HUES64 (cell line): Measurements from ENCODE around the gene FUOM.
A peak's percentile ranks its signal among the peaks of the same experiment; 100 is the strongest.
"Not testable (repeated sequence)": the region's sequence is repeated elsewhere in the genome, so short reads cannot be mapped to it uniquely, and the experiment has no call there.

Source experiments
- H3K27ac ChIP-seq: 2 replicates; pipeline ENCODE4 v1.7.0; 2013; ENCODE audit warnings: low read depth, low read length, inconsistent platforms
- H3K27me3 ChIP-seq: 2 replicates; pipeline ENCODE4 v1.6.1; 2013; ENCODE audit warnings: mild to moderate bottlenecking, low read length; ENCODE audit not compliant: insufficient read depth
- H3K36me3 ChIP-seq: 2 replicates; pipeline ENCODE4 v1.6.1; 2013; ENCODE audit warnings: mild to moderate bottlenecking, low read length; ENCODE audit not compliant: insufficient read depth
- H3K4me1 ChIP-seq: 2 replicates; pipeline ENCODE4 v1.6.1; 2013; ENCODE audit warnings: mild to moderate bottlenecking, low read length, moderate library complexity; ENCODE audit not compliant: insufficient read depth
- H3K4me3 ChIP-seq: 2 replicates; pipeline ENCODE4 v1.5.1; 2013; ENCODE audit warnings: mild to moderate bottlenecking, low read length, moderate library complexity
- H3K9ac ChIP-seq: 2 replicates; pipeline ENCODE4 v1.6.1; 2013; ENCODE audit warnings: mild to moderate bottlenecking, low read depth, low read length
- H3K9me3 ChIP-seq: 2 replicates; pipeline ENCODE4 v1.6.1; 2013; ENCODE audit warnings: low read depth, low read length; ENCODE audit not compliant: insufficient read depth
- WGBS: fragments of 150-250, 120-280 bp; methylation state at CpG from one replicate; pipeline ENCODE4 v1.1.7; 2013; ENCODE audit warnings: missing lambda C conversion rate; 5-methylcytosine and 5-hydroxymethylcytosine counted together

FUOM gene

DNA sequence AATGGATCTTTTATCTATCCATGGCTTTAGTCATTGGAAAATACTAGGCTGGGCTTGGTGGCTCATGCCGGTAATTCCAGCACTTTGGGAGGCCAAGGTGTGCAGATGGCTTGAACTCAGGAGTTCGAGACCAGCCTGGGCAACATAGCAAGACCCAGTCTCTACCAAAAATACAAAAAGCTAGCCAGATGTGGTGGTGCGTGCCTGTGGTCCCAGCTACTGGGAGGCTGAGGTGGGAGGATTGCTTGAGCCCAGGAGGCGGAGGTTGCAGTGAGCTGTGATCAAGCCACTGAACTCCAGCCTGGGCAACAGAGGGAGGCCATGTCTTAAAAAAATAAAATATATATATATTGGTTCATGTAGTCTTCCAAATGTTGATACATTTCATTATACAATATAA is 29.1 kb upstream of the FUOM start:
- not testable (repeated sequence) for H3K27me3 ChIP-seq, H3K4me3 ChIP-seq, H3K4me1 ChIP-seq, H3K27ac ChIP-seq, H3K9me3 ChIP-seq, H3K9ac ChIP-seq, H3K36me3 ChIP-seq
- 96% methylated on average over 4 of the region's 4 CpGs for WGBS

DNA sequence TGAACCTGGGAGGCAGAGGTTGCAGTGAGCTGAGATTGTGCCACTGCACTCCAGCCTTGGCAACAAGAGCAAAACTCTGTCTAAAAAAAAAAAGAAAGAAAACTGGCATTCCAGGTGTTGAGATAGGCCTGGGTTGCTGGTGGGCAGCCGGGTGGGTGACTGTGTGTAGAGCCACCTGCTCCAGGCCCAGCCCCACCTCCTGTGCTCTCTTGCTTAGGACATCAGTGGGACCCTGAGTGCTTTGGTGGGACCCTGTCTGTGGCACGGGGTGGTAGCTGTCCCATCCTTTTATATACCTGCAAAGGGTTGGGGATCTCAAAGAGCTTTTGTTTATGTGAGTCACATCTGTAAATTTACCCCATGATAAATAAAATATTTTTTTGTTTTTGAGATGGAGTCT is 27.4 kb upstream of the FUOM start:
- WGBS = 93% methylated on average over 2 of the region's 2 CpGs
- H3K27me3 ChIP-seq = peaks cover 2% of the 10 kb centered on the region
- no peak overlapping the region for H3K9ac ChIP-seq
- no peak overlapping the region for H3K27ac ChIP-seq
- no peaks in the 10 kb centered on the region for H3K9me3 ChIP-seq
- no peaks in the 10 kb centered on the region for H3K36me3 ChIP-seq
- H3K4me1 ChIP-seq = no peaks in the 10 kb centered on the region
- H3K4me3 ChIP-seq = no peak overlapping the region

DNA sequence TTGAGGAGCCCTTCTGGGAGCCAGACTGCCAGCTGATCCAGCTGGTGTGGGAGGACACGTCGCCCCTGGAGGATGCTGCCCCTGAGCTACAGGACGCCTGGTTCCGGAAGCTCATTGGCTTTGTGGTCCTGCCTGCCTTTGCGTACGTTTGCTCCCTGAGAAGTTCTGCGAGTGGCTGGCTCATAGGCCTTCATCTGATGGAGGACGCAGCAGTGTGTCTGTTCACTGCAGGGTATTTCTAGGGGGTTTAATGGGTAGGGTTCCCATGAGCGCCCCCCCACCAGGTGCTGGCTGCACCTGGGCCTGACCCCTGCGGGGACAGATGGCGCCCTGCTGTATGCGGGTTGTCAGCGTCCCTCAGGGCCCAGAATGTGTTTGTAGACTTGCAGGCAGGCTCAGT is 26.3 kb upstream of the FUOM start:
- WGBS = 89% methylated on average over 13 of the region's 13 CpGs
- H3K27me3 ChIP-seq = peaks cover 11% of the 10 kb centered on the region
- H3K4me1 ChIP-seq = no peaks in the 10 kb centered on the region
- H3K36me3 ChIP-seq = no peaks in the 10 kb centered on the region
- H3K4me3 ChIP-seq = no peak overlapping the region
- H3K9me3 ChIP-seq = no peaks in the 10 kb centered on the region
- H3K9ac ChIP-seq = no peak overlapping the region
- H3K27ac ChIP-seq = no peak overlapping the region

DNA sequence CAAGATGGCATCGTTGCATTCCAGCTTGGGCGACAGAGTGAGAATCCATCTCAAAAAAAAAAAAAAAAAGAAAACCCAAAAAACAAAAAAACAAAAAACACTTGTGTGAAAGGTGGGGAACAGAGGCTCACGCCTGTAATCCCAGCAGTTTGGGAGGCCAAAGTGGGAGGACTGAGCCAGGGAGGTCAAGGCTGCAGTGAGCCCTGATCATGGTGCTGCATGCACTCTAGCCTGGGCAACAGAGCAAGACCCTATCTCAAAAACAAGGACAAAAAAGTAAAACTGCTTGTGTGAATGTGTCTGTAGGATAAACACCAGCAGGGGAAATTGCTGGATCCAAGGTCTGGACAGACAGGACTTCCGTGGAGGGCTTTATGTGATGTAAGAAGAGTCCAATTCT is 25.7 kb upstream of the FUOM start:
- Histone ChIP-seq H3K4me1 (no peaks in the 10 kb centered on the region), H3K27ac (no peak overlapping the region)
- 88% methylated on average over 3 of the region's 4 CpGs for WGBS

DNA sequence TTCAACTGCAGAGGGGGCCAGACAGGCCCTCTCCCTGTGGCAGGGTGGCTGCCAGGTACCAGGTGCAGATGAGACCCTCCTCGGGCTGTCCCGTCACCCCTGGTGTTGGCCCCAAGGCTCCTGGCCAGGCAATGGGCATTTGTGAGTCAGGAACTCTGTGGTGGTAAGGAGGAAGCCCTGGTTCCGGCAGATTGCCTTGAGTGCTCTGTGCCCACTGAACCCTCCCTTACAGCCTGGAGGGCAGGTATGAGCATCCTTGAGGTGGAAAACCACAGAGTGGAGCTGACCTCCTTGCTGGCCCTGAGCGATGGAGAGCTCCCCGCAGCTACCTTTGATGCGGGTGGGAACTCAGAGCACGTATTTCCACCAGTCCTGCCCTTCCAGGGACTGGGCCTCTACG is 23.2 kb upstream of the FUOM start:
- no peaks in the 10 kb centered on the region for H3K36me3 ChIP-seq
- no peak overlapping the region for H3K27ac ChIP-seq
- H3K4me3 ChIP-seq = no peak overlapping the region
- H3K9me3 ChIP-seq = no peaks in the 10 kb centered on the region
- no peak overlapping the region for H3K9ac ChIP-seq
- H3K27me3 ChIP-seq = peaks cover 39% of the 10 kb centered on the region
- WGBS = 94% methylated on average over 8 of the region's 8 CpGs
- H3K4me1 ChIP-seq = no peaks in the 10 kb centered on the region

More for the DNA sequence above, 25.7 kb upstream of the FUOM start:
- peaks cover 14% of the 10 kb centered on the region for H3K27me3 ChIP-seq
- H3K9me3 ChIP-seq = no peaks in the 10 kb centered on the region
- no peak overlapping the region for H3K9ac ChIP-seq
- H3K4me3 ChIP-seq = no peak overlapping the region
- no peaks in the 10 kb centered on the region for H3K36me3 ChIP-seq

DNA sequence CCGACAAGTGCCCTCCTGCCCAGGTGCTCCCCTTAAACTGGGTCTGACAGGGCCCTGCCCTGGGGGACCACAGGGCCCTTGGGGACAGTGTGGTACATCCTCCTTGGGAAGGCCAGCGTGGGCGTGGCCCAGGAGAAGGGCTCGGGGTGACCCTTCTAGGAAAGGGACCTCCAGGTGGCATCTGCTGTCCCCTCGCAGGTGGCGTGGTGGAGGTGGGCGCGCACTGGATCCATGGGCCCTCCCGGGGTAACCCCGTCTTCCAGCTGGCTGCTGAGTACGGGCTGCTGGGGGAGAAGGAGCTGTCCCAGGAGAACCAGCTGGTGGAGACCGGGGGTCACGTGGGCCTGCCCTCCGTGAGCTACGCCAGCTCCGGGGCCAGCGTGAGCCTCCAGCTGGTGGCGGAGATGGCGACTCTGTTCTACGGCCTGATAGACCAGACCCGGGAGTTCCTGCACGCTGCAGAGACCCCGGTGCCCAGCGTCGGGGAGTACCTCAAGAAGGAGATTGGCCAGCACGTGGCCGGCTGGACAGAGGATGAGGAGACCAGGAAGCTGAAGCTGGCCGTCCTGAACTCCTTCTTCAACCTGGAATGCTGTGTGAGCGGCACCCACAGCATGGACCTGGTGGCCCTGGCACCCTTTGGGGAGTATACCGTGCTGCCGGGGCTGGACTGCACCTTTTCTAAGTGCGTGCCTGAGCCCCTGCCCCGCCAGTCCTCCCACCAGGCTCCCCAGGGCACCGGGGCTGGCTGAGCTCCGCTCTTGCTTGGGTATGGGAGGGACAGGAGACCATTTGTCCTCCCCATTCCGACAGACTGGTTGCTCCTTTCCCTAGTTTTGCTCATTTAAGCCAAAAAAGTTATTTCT is 22.2 kb upstream of the FUOM start:
- peak overlapping the region; percentile 76 for H3K4me3 ChIP-seq
- no peak overlapping the region for H3K27ac ChIP-seq
- 92% methylated on average over 36 of the region's 36 CpGs for WGBS
- peaks cover 49% of the 10 kb centered on the region for H3K27me3 ChIP-seq
- H3K9ac ChIP-seq = no peak overlapping the region
- no peaks in the 10 kb centered on the region for H3K4me1 ChIP-seq
- H3K9me3 ChIP-seq = no peaks in the 10 kb centered on the region
- H3K36me3 ChIP-seq = no peaks in the 10 kb centered on the region

DNA sequence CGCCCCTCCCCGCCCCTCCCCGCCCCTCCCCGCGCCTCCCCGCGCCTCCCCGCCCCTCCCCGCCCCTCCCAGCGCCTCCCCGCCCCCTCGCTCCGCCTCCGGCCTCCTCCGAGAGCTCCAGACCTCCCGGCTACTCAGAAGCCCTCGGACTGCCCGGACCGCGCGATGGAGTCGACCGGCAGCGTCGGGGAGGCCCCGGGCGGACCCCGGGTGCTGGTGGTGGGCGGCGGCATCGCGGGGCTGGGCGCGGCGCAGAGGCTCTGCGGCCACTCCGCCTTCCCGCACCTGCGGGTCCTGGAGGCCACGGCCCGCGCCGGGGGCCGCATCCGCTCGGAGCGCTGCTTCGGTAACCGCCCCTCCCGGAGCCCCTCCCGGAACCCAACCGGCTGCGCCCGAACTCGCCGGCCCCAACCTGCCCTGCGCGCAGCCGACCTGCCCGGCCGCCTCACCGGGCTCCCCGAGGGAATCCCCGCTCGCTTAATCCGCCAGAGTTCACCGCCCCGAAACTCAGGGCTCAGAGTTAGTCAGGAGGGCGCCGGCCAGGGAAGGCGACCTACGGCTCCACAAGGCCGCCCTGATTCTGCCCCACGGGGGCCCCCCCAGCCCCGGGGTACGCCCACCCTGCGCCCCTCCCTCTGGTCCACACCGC is 21.5 kb upstream of the FUOM start, which contains the start of gene PAOX:
PAOX (plus strand) TSS at position 111 of the 649 bp plus-strand sequence; CDS start at position 166, 55 bp downstream.
- Histone ChIP-seq H3K36me3 (no peaks in the 10 kb centered on the region), H3K4me3 (peak within 1 kb of the TSS; percentile 76), H3K27ac (no peak within 1 kb of the TSS), H3K27me3 (peaks cover 57% of the 10 kb centered on the region), H3K9ac (peak within 1 kb of the TSS; percentile 66), H3K9me3 (no peaks in the 10 kb centered on the region), H3K4me1 (no peaks in the 10 kb centered on the region)
- WGBS = 5% methylated on average over 68 of the region's 78 CpGs

DNA sequence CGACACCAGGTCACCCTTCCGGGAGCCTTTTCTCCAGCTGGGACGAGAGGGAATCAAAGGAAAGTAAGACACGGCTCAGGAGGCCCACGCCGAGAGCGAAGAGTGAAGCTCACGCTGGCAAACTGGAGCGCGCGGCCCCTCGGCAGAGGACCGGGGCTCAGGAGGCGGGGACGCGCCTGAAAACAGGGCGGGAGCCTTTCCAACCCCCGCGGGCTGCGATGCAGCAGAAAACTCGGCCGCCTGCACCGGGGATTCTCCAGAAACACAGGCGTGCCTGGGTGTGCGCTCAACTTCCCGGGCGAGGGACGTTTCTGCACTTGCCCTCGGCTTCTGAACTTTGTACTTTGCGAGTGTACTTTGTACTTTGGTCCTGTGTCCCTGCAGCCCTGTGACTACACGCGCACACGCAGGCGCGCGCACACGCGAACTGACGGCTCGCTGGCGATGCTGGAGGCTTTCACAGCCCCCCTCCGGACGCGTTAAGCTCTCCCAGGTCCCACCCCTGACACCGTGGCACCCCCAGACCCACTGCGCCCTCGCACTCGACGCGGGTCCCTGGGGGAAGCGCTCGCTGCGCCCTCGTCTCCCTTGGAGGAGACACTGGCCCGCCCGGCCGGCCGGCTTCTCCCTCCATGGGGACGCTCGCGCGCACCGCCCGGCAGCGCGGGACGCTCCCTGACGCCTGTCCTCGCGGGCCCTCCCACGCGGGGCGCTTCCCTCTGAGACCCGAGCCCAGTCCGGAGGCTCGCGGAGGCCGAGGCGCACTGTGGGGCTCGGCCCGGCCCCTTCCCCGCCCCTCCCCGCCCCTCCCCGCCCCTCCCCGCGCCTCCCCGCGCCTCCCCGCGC is 20.7 kb upstream of the FUOM start:
- H3K9ac ChIP-seq = peak overlapping the region; percentile 19; the same call in 1 of the 2 replicates

DNA sequence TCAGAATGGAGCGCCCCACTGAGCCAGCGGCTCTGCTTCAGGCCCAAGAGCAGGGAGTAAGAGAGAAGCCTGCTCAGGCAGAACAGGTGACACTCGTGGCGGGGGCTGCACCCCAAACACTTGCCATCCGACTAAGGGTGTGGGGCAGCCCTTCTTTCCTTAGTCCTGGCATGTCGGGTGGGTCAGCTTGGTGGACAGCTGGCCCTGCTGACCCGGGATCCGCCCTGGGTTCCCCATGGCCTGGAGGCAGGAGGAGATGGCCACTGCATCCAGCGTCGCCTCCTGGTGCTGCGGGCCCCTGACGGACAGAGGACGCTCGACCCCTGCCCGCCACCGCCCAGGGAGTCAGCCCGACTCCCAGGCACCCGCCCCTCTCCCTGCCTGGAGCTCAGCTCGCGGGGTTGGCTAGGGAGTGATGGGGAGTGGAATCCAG is 20.0 kb upstream of the FUOM start:
- H3K27ac ChIP-seq = no peak overlapping the region
- H3K27me3 ChIP-seq = peaks cover 63% of the 10 kb centered on the region
- no peaks in the 10 kb centered on the region for H3K9me3 ChIP-seq
- peak overlapping the region; percentile 66 for H3K4me3 ChIP-seq
- H3K9ac ChIP-seq = no peak overlapping the region; the same call in 1 of the 2 replicates
- WGBS = 29% methylated on average over 20 of the region's 20 CpGs
- H3K4me1 ChIP-seq = no peaks in the 10 kb centered on the region
- H3K36me3 ChIP-seq = no peaks in the 10 kb centered on the region

More for the DNA sequence above, 20.7 kb upstream of the FUOM start:
- peaks cover 63% of the 10 kb centered on the region for H3K27me3 ChIP-seq
- no peaks in the 10 kb centered on the region for H3K4me1 ChIP-seq
- H3K36me3 ChIP-seq = no peaks in the 10 kb centered on the region
- H3K4me3 ChIP-seq = peak overlapping the region; percentile 66
- H3K27ac ChIP-seq = no peak overlapping the region
- under 1% methylated on average over 77 of the region's 90 CpGs for WGBS
- H3K9me3 ChIP-seq = no peaks in the 10 kb centered on the region

DNA sequence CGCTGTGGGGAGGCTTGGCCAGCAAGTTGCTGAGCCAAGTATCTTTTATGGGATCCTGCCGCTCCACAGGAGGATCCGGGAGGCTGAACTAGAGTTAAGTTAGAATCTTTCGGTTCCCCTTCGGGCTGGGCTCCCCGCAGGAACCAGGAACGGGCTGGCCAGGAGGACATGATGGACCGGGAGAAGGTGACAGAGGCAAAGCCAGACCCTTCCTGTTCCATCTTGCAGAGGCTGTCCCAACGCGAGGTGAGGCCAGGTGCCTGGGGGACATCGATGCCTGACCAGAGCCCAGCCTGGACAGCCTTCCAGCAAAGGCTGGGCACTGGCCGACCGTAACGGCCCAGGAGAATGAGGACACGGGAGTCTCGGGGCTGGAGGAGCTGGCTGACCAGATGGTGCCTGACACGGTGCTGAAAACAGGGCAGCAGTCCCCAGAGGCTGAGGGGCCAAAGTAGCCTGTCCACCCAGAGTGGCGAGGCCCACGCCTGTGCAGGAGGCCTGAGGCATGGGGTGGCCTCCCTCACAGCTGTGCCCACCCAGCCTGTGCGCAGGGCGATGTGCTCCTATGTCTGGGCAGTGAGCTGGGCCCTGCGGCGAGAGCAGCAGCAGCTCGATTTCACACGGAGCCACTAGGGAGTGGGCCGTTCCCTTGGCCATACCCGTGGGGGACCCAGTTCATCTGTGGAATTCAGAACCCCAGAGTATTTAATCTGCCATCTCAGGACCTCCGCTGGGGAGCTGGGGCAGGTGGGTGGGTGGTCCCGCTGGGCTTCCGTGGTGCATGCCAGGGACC is 19.4 kb upstream of the FUOM start:
- H3K4me3 ChIP-seq = no peak overlapping the region
- 88% methylated on average over 30 of the region's 30 CpGs for WGBS
- H3K9ac ChIP-seq = no peak overlapping the region
- no peaks in the 10 kb centered on the region for H3K9me3 ChIP-seq
- no peaks in the 10 kb centered on the region for H3K4me1 ChIP-seq
- H3K27me3 ChIP-seq = peaks cover 63% of the 10 kb centered on the region
- H3K27ac ChIP-seq = no peak overlapping the region
- no peaks in the 10 kb centered on the region for H3K36me3 ChIP-seq
